ENCODE data around the gene NR1D2. TPM values are rescaled to one million over a fixed set of nuclear protein-coding genes. Genes with fewer than 3 reads are reported as not detected.
"Not testable (repeated sequence)": the region's sequence is repeated elsewhere in the genome, so short reads cannot be mapped to it uniquely, and the experiment has no call there.

NR1D2 gene
- total RNA-seq, 1 donor from 2014 or later, result 31.3 TPM

- DNase-seq (ENCODE audit: low read depth in 2 of 2), result no peak
These were observed 58.4 kb downstream of the NR1D2 start for GRCh38 chr3:24003466-24003865.

- no peak for DNase-seq (ENCODE audit: low read depth in 2 of 2)
These were observed 59.3 kb downstream of the NR1D2 start for GRCh38 chr3:24004171-24004938.

GRCh38 chr3:24005669-24006068, 60.6 kb downstream of the NR1D2 start:
- DNase-seq (ENCODE audit: low read depth in 2 of 2), result no peak

- DNase-seq (ENCODE audit: low read depth in 2 of 2), result not testable (repeated sequence)
These were observed 65.7 kb downstream of the NR1D2 start for GRCh38 chr3:24010834-24011233.

GRCh38 chr3:24012589-24013269, 67.6 kb downstream of the NR1D2 start:
- no peak for DNase-seq (ENCODE audit: low read depth in 2 of 2)

- no peak for DNase-seq (ENCODE audit: low read depth in 2 of 2)
These were observed 72.2 kb downstream of the NR1D2 start for GRCh38 chr3:24017305-24017704.

- no peak for DNase-seq (ENCODE audit: low read depth in 2 of 2)
These were observed 73.9 kb downstream of the NR1D2 start for GRCh38 chr3:24018784-24019570.

- no peak for DNase-seq (ENCODE audit: low read depth in 2 of 2)
These were observed 74.5 kb downstream of the NR1D2 start for GRCh38 chr3:24019585-24019984.

GRCh38 chr3:24020036-24020691, 75.1 kb downstream of the NR1D2 start:
- no peak for DNase-seq (ENCODE audit: low read depth in 2 of 2)

- DNase-seq (ENCODE audit: low read depth in 2 of 2), result no peak
These were observed 78.1 kb downstream of the NR1D2 start for GRCh38 chr3:24023197-24023596.

- no peak for DNase-seq (ENCODE audit: low read depth in 2 of 2)
These were observed 80.7 kb downstream of the NR1D2 start for GRCh38 chr3:24025805-24026204.

- DNase-seq (ENCODE audit: low read depth in 2 of 2), result not testable (repeated sequence)
These were observed 81.6 kb downstream of the NR1D2 start for GRCh38 chr3:24026665-24027064.

- DNase-seq (ENCODE audit: low read depth in 2 of 2), result no peak
These were observed 82.9 kb downstream of the NR1D2 start for GRCh38 chr3:24027946-24028345.

Other genes starting within 250 kb of the NR1D2 start
- gene UBE2E1, start 139.3 kb upstream of the NR1D2 start, total RNA-seq, result 98.8 and 106 TPM in 2 replicates
- gene NKIRAS1, start 28.3 kb upstream of the NR1D2 start, total RNA-seq, result 5.7 and 7.3 TPM in 2 replicates
- 2,195 and 2,538 TPM in 2 replicates for gene RPL15, start 28.2 kb upstream of the NR1D2 start, total RNA-seq